HEK293 (cell line): ENCODE measurements around the gene SP140L.

ENCODE experiments used
- CTCF ChIA-PET: fragments of 350-600 bp; formaldehyde crosslinking; extraction: SDS; loops from one replicate; lab custom pipeline; 2021; ENCODE audit warnings: antibody characterized with exemption; lab: Yijun Ruan, JAX
- POLR2A ChIA-PET: fragments of 300-600 bp; formaldehyde crosslinking; extraction: SDS; loops from one replicate; lab custom pipeline; 2020; ENCODE audit warnings: antibody characterized with exemption, inconsistent platforms; lab: Yijun Ruan, JAX
- H3K27ac ChIP-seq: fragments of 200-500 bp; sonication (Bioruptor generic); 2 replicates; pipeline ENCODE4 v1.5.1; 2014; ENCODE audit warnings: low read depth, low read length, control low read depth, inconsistent platforms; ENCODE audit errors: extremely low read depth
- H3K36me3 ChIP-seq, 2 experiments: fragments of 200-500 bp in 1 of 2; sonication (Bioruptor generic) in 1 of 2; 1 replicate in 1 of 2; 2 replicates in 1 of 2; pipeline ENCODE4 v1.5.1; 2014 to 2017; ENCODE audit warnings: inconsistent platforms in 2 of 2, low read length in 2 of 2; ENCODE audit not compliant: control insufficient read depth in 2 of 2, insufficient read depth in 1 of 2
- H3K4me1 ChIP-seq: fragments of 200-500 bp; sonication (Bioruptor generic); 2 replicates; pipeline ENCODE4 v1.5.1; 2014; ENCODE audit warnings: mild to moderate bottlenecking, low read length, inconsistent platforms; ENCODE audit not compliant: control insufficient read depth, insufficient read depth
- H3K4me3 ChIP-seq: 2 replicates; pipeline ENCODE4 v1.5.1; 2011; ENCODE audit warnings: low read depth, mild to moderate bottlenecking, control low read depth, low read length, moderate library complexity
- H3K9me3 ChIP-seq: fragments of 200-500 bp; sonication (Bioruptor generic); 2 replicates; pipeline ENCODE4 v1.5.1; 2014; ENCODE audit warnings: low read depth, low read length, inconsistent platforms; ENCODE audit not compliant: control insufficient read depth, insufficient read depth
- EGR2 ChIP-seq: fragments of 450-650 bp; formaldehyde crosslinking; IDR thresholded peaks from 2 replicates; pipeline ENCODE4 v1.5.1; 2016; ENCODE audit warnings: low read depth, missing biosample characterization, missing genetic modification characterization
- HOXC10 ChIP-seq: sonication (generic); formaldehyde crosslinking; IDR thresholded peaks from 2 replicates; pipeline ENCODE4 v1.8.1; 2023; ENCODE audit warnings: mild to moderate bottlenecking, missing genetic modification reagents
- TSHZ1 ChIP-seq: fragments of 450-650 bp; formaldehyde crosslinking; IDR thresholded peaks from 2 replicates; pipeline ENCODE4 v1.5.1; 2016; ENCODE audit warnings: missing biosample characterization, missing genetic modification characterization, borderline replicate concordance
- WT1 ChIP-seq: fragments of 450-650 bp; formaldehyde crosslinking; IDR thresholded peaks from 2 replicates; pipeline ENCODE4 v1.5.1; 2016; ENCODE audit warnings: missing biosample characterization, missing genetic modification characterization
- ZNF169 ChIP-seq: fragments of 450-650 bp; formaldehyde crosslinking; IDR thresholded peaks from 2 replicates; pipeline ENCODE4 v1.5.1; 2016; ENCODE audit warnings: missing biosample characterization, missing genetic modification characterization
- ZNF202 ChIP-seq: fragments of 450-650 bp; formaldehyde crosslinking; IDR thresholded peaks from 2 replicates; pipeline ENCODE4 v1.5.1; 2016; ENCODE audit warnings: missing biosample characterization, missing genetic modification characterization, borderline replicate concordance
- ZNF223 ChIP-seq: fragments of 450-650 bp; formaldehyde crosslinking; IDR thresholded peaks from 2 replicates; pipeline ENCODE4 v1.5.1; 2016; ENCODE audit warnings: missing biosample characterization, missing genetic modification characterization
- ZNF302 ChIP-seq: fragments of 450-650 bp; formaldehyde crosslinking; IDR thresholded peaks from 2 replicates; pipeline ENCODE4 v1.5.1; 2016; ENCODE audit warnings: missing biosample characterization, missing genetic modification characterization, low read depth
- ZNF341 ChIP-seq: fragments of 450-650 bp; formaldehyde crosslinking; IDR thresholded peaks from 2 replicates; pipeline ENCODE4; 2016; ENCODE audit warnings: low read depth, missing biosample characterization, missing genetic modification characterization
- ZNF350 ChIP-seq: fragments of 450-650 bp; formaldehyde crosslinking; IDR thresholded peaks from 2 replicates; pipeline ENCODE4 v1.5.0; 2017; ENCODE audit warnings: missing biosample characterization, mild to moderate bottlenecking, missing genetic modification characterization
- ZNF366 ChIP-seq: fragments of 450-650 bp; formaldehyde crosslinking; conservative IDR thresholded peaks from 2 replicates; pipeline ENCODE4 v1.5.1; 2016; ENCODE audit warnings: missing biosample characterization, missing genetic modification characterization
- ZNF501 ChIP-seq: fragments of 450-650 bp; formaldehyde crosslinking; IDR thresholded peaks from 2 replicates; pipeline ENCODE4 v1.5.1; 2016; ENCODE audit warnings: missing biosample characterization, missing genetic modification characterization
- ZNF521 ChIP-seq: fragments of 450-650 bp; formaldehyde crosslinking; IDR thresholded peaks from 2 replicates; pipeline ENCODE4 v1.5.1; 2017; ENCODE audit warnings: missing biosample characterization, mild to moderate bottlenecking, missing genetic modification characterization
- ZNF548 ChIP-seq: fragments of 450-650 bp; formaldehyde crosslinking; IDR thresholded peaks from 2 replicates; pipeline ENCODE4 v1.5.1; 2016; ENCODE audit warnings: missing biosample characterization, missing genetic modification characterization
- ZNF785 ChIP-seq: fragments of 450-650 bp; formaldehyde crosslinking; IDR thresholded peaks from 2 replicates; pipeline ENCODE4 v1.5.1; 2016; ENCODE audit warnings: missing biosample characterization, missing genetic modification characterization
- ZNF792 ChIP-seq: fragments of 450-650 bp; formaldehyde crosslinking; IDR thresholded peaks from 2 replicates; pipeline ENCODE4 v1.5.1; 2016; ENCODE audit warnings: missing biosample characterization, missing genetic modification characterization
- TF ChIP-seq, protein P1 (sequence below): fragments of 450-650 bp; IDR thresholded peaks from 2 replicates; pipeline ENCODE4 v1.5.1; 2018; ENCODE audit warnings: missing biosample characterization, missing genetic modification characterization
- TF ChIP-seq, protein P2 (sequence below): fragments of 450-650 bp; formaldehyde crosslinking; IDR thresholded peaks from 2 replicates; pipeline ENCODE4 v1.5.1; 2016; ENCODE audit warnings: missing biosample characterization, missing genetic modification characterization, low read depth
- TF ChIP-seq, protein P3 (sequence below): fragments of 450-650 bp; formaldehyde crosslinking; IDR thresholded peaks from 2 replicates; pipeline ENCODE4 v1.5.1; 2017; ENCODE audit warnings: missing biosample characterization, missing genetic modification characterization

Gene SP140L

DNA sequence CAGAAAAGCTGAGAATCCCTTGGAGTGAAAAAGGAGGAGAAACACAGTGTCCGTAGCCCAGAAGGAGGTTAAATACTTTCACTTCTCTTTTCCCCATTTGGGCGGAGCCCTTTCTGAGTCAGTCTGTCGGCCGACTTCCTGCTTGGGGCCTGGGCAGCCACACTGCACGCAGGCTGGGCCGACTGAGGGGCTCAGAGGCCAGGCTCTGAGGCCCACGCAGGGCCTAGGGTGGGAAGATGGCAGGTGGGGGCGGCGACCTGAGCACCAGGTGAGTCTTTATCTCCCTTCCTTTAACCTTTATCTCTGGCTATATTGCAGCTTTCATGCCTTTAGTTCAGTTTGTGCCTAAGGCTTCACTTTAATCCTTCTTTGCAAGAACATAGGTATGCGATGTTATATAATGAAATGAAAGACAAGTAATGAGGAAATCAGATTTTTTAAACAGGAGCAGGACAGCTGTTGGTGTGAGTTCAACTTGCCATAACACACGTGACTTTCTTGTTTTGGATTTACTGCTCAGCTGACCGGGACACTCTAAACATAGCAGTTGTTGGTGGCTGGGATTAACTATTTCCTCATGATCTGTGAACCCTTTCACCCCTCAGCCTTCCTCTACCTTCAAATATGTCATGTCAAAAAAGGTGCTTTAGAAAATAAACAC lies 89.2 kb downstream of the SP140L start, which contains the start of gene SP100 (continued):
- no peak for TF ChIP-seq EGR2 (tag by site-specific recombination)

DNA sequence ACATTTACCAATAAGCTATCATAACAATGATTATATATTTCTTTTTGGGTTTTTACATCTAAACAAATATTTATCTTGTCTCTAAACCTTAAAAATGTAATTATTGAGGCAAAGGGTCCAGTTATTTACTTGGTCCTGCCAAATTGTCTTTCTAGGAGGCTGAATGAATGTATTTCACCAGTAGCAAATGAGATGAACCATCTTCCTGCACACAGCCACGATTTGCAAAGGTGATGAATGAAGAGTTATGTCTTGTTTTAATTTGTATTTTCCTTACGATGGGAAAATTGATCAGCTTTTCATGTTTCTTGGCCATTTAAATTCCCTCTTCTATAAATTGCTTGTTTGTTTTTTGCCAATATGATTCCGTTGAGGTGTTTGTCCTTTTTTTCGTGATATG lies 90.4 kb downstream of the SP140L start:
- no peaks in the 10 kb centered on the region for H3K4me1 ChIP-seq
- no peaks in the 10 kb centered on the region for H3K9me3 ChIP-seq
- H3K4me3 ChIP-seq: no peak overlapping the region; the same call in 1 of the 2 replicates
- no peak overlapping the region for H3K27ac ChIP-seq
- CTCF ChIA-PET: interaction anchor here (0.5 to 0.7 kb wide), 2 partner anchors 203 to 508 kb away, joined by 3 read pairs; no protein-coding TSS in a partner anchor
- H3K36me3 ChIP-seq: no peaks in the 10 kb centered on the region
- TF ChIP-seq ZNF302 (tag by site-specific recombination) (no peak), ZNF792 (tag by site-specific recombination) (no peak), ZNF223 (no peak), ZNF785 (tag by site-specific recombination) (no peak), ZNF366 (tag by site-specific recombination) (no peak), TSHZ1 (tag by site-specific recombination) (no peak), ZNF341 (tag by site-specific recombination) (no peak), ZNF202 (tag by site-specific recombination) (no peak), WT1 (tag by site-specific recombination) (no peak), ZNF501 (tag by site-specific recombination) (no peak), ZNF169 (tag by site-specific recombination) (no peak), ZNF521 (tag by site-specific recombination) (no peak), HOXC10 (CRISPR knock-in tag) (no peak), ZNF548 (no peak), ZNF350 (tag by site-specific recombination) (no peak)
- TF ChIP-seq, protein P1, sequence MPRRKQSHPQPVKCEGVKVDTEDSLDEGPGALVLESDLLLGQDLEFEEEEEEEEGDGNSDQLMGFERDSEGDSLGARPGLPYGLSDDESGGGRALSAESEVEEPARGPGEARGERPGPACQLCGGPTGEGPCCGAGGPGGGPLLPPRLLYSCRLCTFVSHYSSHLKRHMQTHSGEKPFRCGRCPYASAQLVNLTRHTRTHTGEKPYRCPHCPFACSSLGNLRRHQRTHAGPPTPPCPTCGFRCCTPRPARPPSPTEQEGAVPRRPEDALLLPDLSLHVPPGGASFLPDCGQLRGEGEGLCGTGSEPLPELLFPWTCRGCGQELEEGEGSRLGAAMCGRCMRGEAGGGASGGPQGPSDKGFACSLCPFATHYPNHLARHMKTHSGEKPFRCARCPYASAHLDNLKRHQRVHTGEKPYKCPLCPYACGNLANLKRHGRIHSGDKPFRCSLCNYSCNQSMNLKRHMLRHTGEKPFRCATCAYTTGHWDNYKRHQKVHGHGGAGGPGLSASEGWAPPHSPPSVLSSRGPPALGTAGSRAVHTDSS (tag by site-specific recombination): no peak
- TF ChIP-seq, protein P2, sequence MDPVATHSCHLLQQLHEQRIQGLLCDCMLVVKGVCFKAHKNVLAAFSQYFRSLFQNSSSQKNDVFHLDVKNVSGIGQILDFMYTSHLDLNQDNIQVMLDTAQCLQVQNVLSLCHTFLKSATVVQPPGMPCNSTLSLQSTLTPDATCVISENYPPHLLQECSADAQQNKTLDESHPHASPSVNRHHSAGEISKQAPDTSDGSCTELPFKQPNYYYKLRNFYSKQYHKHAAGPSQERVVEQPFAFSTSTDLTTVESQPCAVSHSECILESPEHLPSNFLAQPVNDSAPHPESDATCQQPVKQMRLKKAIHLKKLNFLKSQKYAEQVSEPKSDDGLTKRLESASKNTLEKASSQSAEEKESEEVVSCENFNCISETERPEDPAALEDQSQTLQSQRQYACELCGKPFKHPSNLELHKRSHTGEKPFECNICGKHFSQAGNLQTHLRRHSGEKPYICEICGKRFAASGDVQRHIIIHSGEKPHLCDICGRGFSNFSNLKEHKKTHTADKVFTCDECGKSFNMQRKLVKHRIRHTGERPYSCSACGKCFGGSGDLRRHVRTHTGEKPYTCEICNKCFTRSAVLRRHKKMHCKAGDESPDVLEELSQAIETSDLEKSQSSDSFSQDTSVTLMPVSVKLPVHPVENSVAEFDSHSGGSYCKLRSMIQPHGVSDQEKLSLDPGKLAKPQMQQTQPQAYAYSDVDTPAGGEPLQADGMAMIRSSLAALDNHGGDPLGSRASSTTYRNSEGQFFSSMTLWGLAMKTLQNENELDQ (tag by site-specific recombination): no peak
- TF ChIP-seq, protein P3, sequence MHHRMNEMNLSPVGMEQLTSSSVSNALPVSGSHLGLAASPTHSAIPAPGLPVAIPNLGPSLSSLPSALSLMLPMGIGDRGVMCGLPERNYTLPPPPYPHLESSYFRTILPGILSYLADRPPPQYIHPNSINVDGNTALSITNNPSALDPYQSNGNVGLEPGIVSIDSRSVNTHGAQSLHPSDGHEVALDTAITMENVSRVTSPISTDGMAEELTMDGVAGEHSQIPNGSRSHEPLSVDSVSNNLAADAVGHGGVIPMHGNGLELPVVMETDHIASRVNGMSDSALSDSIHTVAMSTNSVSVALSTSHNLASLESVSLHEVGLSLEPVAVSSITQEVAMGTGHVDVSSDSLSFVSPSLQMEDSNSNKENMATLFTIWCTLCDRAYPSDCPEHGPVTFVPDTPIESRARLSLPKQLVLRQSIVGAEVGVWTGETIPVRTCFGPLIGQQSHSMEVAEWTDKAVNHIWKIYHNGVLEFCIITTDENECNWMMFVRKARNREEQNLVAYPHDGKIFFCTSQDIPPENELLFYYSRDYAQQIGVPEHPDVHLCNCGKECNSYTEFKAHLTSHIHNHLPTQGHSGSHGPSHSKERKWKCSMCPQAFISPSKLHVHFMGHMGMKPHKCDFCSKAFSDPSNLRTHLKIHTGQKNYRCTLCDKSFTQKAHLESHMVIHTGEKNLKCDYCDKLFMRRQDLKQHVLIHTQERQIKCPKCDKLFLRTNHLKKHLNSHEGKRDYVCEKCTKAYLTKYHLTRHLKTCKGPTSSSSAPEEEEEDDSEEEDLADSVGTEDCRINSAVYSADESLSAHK (tag by site-specific recombination): no peak
- TF ChIP-seq, all 188 proteins: peak for 0
- POLR2A ChIA-PET: no interaction called here
